LNCAP (cell line): ENCODE data around the gene THSD1.

Source experiments
- CTCF ChIP-seq: fragments of 450-650 bp; IDR thresholded peaks from 2 replicates; pipeline ENCODE4 v1.5.1; 2017; ENCODE audit warnings: mild to moderate bottlenecking

The THSD1 gene

GRCh38 chr13:52421216-52421615, 15.2 kb upstream of the THSD1 start:
- TF ChIP-seq CTCF = no peak

GRCh38 chr13:52419080-52419479, 13.1 kb upstream of the THSD1 start:
- TF ChIP-seq CTCF = no peak

GRCh38 chr13:52414963-52415362, 9.0 kb upstream of the THSD1 start:
- no peak for TF ChIP-seq CTCF

- no peak for TF ChIP-seq CTCF
Observed at GRCh38 chr13:52414051-52414450, 8.1 kb upstream of the THSD1 start.

GRCh38 chr13:52412128-52412527, 6.2 kb upstream of the THSD1 start:
- TF ChIP-seq CTCF = no peak

GRCh38 chr13:52411629-52412028, 5.7 kb upstream of the THSD1 start:
- no peak for TF ChIP-seq CTCF

GRCh38 chr13:52406629-52407028, 657 bp upstream of the THSD1 start:
- no peak for TF ChIP-seq CTCF

- no peak for TF ChIP-seq CTCF
Observed at GRCh38 chr13:52405369-52405766, 604 bp downstream of the THSD1 start.
